Stimulated activated CD4-positive, alpha-beta T cell treated with anti-CD3 and anti-CD28 coated beads, Interleukin-15, amount 100 ng/mL, for 1 hour (primary cell): ENCODE results near the gene TGM1.

Experiments
- DNase-seq, 2 donors: peaks; one replicate each; pipeline ENCODE4 v3.0.0-alpha.2; 2020; ENCODE audit warnings: low read depth in 1 of 2, low spot score in 1 of 2

TGM1 gene

DNA sequence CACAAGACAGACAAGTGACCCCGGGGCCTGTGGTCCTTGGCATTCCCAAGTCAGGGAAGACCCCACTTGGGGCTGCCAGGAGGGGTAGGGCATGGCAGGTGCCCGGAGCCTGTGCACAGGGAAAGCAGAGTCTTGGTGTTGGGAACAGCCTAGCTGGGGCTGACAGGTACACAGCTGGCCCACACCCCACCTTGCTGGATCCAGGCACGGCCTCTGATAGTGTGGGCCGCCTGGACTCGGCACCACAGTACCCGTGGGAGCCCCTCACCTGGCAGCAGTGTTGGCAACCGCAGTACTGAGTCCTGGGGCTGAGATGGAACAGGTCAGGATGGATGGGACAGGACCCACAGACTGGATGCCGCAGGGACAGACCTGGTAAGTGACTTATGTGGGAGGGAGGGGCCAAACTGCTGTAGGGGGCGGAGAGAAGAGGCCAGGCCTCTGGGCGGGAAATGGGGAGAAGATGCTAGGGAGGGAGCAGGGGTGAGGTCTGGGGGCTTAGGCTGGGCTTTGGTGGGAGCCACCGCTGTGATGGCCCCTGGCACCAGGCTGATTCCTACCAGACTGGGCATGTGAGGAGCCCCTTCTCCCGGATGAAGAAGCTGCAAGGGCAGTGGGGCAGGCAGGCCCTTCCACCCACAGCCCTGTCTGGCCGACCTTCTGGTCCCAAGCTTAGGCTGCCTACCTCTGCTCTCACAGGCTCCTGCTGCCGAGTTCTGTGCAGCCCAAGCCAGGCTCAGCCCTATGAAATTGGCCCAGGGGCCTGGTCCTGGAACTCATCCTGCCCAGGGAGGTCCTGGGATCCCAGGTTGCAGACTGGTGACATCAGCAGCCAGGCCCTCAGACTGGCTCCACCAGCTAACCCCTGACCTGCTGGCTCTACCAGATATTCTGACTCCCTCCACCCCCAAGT lies at the start of gene TGM1:
TSS of gene TGM1 (minus strand) at position 357 of the 913 bp plus-strand sequence. CDS start 825 bp downstream, outside the sequence.
- no peak for DNase-seq

DNA sequence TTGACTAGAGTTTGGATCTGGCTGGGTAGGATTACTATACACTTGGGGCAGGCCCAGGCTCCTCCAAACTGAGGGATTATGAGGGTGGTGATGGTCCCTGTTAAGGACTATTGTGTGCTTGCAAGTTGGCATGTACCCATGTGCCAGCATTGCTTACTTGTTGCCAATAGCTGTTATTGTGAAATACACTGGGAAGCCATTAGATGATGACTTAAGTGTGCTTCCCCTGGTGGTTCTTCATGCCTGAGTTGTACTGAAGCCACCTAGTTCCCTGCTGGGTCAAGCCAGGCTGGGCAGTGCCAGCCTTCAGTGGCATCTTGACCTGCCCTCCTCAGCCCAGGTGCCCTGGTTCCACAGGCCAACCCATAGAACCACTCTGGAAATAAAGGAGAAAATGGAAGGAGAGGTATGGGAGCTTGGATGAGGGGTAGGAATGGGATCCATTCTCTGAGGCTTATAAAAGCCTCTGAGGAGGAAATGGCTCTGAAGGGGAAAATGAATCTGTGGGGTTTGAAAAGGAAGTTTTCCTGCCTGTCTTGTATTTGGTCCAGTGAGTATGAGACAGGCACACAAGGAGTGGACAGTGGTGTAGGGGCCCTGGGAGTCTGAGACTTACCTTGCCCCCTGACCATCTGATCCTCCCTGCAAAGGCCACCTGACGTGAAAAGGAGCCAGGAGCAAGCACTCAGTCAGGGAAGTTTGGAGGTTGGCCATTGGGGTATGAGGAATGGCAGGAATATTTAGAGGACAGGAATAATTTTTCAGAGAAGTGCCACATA lies 49.0 kb upstream of the TGM1 start:
- DNase-seq: no peak

DNA sequence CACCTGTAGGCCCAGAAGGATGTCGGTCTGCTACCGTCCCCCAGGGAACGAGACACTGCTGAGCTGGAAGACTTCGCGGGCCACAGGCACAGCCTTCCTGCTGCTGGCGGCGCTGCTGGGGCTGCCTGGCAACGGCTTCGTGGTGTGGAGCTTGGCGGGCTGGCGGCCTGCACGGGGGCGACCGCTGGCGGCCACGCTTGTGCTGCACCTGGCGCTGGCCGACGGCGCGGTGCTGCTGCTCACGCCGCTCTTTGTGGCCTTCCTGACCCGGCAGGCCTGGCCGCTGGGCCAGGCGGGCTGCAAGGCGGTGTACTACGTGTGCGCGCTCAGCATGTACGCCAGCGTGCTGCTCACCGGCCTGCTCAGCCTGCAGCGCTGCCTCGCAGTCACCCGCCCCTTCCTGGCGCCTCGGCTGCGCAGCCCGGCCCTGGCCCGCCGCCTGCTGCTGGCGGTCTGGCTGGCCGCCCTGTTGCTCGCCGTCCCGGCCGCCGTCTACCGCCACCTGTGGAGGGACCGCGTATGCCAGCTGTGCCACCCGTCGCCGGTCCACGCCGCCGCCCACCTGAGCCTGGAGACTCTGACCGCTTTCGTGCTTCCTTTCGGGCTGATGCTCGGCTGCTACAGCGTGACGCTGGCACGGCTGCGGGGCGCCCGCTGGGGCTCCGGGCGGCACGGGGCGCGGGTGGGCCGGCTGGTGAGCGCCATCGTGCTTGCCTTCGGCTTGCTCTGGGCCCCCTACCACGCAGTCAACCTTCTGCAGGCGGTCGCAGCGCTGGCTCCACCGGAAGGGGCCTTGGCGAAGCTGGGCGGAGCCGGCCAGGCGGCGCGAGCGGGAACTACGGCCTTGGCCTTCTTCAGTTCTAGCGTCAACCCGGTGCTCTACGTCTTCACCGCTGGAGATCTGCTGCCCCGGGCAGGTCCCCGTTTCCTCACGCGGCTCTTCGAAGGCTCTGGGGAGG lies 47.9 kb upstream of the TGM1 start, which contains the start of gene LTB4R:
TSS of gene LTB4R (plus strand) at position 857 of the 959 bp plus-strand sequence. CDS start 4,150 bp downstream, outside the sequence.
- DNase-seq: peak; percentile 46 to 49

DNA sequence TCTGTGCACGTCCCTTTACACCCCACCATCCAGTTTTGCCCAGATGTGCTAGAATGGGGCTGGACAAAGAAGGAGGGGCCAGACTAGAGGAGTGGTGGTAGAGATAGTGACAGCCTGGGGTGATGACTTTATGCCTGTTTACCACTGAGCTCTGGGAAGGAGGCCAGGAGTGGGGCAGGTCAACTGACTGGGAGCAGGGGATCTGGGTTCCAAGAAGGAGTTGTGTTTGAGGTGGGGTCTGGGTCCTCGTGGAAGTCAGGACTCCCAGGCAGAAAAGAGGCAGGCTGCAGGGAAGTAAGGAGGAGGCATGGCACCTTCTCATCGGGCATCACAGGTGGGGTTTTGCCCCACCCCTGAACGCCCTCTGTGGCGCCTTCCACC lies 47.3 kb upstream of the TGM1 start:
- no peak for DNase-seq

DNA sequence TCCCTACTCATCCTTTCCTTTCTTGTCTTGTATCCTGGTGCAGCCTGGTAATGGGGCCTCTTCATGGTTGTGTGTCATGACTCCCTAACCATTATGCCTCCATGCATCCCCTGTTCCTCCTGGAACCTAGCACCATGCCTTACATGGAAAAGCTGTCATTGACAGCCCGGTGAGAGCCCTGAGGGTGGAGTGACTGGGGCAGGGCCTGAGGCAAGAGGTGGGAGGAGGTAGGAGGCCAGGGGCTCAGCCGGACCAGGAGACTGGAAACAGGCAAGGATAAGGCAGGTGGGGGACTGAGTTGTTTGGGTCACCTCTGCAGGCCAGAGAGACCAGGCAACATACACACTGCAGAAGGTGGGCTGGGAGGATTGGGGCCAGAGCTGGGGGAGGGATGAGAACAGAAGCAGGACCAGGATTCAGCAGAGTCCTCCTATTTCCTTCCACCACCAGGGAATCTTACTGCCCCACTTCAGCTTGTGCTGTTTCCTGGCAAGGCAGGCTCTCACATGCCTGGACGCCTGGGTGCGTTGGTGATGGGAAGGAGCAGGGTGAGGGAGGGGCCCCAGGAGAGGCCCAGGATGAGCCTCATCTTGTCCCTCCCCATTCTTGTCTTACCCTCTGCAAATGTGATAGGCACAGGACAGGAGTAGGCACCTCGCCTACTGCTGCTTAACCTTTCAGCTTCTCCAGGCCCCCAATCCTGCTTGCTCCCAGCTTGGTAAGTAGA lies 46.7 kb upstream of the TGM1 start, which contains the start of gene LTB4R2:
TSS of gene LTB4R2 (plus strand) at position 603 of the 727 bp plus-strand sequence. CDS start 525 bp downstream, outside the sequence.
- DNase-seq: no peak

DNA sequence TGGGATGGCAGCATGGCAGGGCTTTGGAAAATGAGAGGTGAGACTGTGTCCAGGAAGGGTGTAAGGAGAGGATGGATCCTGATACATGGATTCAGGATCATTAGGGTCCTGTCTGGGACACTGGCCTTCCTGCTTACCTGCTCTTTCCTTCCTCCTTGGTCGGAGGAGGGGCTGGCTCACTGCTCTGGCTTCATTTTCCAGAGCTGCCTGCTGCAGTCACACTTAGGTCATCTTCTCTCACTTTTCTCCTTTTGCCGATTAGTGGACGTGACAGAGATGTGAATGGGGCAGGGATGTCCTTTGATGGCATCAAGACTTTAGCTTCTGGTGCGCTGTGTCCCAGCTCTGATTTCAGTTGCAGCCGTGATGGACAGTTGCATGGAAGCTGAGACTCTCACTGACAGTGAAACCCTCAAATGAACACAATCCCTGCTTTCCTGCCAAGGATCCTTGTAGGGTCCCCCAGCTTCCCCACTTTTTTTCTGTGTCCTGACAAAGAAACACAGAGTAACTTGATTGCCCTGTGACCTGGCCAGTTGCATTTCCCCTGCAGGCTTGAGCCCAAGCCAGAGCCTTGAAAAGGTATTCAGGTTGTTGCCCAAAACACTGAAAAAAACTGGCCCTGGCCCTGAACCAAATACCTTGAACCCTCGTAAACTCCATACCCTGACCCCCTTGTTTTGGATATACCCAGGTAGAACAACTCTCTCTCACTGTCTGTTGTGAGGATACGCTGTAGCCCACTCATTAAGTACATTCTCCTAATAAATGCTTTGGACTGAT lies 45.6 kb upstream of the TGM1 start:
- DNase-seq: no peak

DNA sequence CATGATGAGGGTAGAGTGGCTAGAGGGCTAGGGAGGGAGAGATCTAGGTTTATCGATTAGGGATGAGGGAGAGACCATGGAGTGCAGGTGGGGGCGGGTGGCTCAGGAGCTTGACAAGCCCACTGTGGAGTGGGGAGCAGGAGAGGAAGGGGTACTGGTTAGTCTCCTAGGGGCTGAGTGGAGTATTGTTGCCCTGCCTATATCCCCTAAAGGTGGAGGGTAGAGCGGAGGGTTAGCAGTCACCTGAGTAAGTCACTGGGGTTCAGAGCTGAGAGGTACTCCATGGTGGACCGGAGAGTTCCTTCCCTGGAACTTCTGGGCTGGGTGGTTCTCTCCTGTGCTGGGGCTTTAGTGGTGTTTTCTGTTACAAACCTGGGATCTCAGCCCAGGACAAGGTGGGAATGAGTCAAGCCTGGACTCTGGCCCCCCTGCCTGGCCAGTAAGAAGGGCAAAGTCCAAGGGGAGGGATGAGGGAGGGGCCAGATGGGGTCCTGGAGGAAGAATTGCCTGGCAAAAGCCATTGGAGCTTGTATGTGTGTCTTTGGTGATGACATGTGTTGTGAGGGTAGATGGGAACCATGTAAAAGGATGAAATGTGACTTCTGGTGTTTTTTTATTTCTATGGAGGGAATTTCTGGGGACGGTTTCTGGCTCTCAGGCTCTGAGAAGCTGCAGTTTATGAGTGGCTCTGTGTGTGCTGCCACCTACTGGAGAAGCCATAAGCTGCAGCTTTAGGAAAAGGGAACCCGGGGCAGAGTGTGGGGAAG lies 44.8 kb upstream of the TGM1 start, which contains the start of gene CIDEB:
TSS of gene CIDEB (minus strand) at position 403 of the 767 bp plus-strand sequence. CDS start at position 284, 119 bp downstream.
- no peak for DNase-seq

DNA sequence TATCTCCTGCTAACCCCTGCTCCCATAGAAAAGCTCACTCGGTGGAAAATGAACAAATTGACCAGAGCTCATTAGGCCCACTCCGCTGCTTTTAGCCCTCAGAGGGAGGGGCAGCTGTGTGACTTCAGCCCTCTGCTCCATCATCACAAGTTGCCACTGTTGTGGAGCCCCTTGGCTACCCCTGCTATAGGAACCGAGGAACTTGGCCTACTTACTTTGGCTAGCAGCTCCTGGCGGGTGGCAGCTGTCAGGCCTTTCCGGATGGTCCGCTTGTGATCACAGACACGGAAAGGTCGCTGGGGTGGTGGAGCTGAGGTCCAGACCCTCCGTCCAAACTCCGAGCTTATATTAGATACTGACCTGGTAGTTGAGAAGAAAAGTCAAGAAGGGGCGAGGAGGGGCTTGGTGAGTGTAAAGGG lies 44.2 kb upstream of the TGM1 start:
- no peak for DNase-seq

DNA sequence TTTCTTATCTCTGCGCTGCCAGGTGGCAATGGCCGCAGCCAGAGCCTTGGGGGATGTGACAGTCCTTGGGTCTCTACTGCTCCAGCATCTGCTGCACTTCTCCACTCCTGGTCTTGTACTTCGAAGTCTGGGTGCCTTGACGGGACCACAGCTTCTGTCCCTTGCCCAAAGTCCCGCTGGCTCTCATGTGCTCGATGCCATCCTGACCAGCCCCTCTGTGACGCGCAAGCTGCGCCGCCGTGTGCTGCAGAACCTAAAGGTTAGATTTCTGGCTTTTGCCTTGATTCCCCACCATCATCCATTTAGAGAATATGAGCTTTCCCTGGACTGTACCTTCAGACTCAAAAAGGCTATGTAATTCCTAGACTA lies 41.0 kb upstream of the TGM1 start:
- no peak for DNase-seq

DNA sequence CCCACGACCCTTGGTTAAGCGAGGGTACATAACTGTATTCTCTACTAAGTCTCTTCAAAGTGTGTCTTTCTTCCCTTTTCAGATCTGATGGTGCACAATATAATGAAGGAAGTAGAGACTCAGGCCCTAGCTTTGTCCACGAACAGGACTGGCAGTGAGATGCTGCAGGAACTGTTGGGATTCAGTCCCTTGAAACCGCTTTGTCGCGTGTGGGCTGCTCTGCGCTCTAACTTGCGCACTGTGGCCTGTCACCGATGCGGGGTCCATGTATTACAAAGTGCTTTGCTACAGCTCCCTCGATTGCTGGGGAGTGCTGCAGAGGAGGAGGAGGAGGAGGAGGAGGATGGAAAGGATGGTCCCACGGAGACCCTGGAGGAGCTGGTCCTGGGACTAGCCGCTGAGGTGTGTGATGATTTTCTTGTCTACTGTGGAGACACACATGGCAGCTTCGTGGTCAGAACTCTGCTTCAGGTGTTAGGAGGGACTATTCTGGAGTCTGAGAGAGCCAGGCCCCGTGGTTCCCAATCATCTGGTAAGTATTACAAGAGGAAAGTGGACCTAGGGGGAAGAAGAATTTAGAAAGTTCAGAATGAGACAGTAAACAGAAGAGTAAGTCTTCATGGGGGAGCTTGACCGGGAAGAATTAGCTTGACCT lies 37.5 kb upstream of the TGM1 start:
- DNase-seq: no peak

DNA sequence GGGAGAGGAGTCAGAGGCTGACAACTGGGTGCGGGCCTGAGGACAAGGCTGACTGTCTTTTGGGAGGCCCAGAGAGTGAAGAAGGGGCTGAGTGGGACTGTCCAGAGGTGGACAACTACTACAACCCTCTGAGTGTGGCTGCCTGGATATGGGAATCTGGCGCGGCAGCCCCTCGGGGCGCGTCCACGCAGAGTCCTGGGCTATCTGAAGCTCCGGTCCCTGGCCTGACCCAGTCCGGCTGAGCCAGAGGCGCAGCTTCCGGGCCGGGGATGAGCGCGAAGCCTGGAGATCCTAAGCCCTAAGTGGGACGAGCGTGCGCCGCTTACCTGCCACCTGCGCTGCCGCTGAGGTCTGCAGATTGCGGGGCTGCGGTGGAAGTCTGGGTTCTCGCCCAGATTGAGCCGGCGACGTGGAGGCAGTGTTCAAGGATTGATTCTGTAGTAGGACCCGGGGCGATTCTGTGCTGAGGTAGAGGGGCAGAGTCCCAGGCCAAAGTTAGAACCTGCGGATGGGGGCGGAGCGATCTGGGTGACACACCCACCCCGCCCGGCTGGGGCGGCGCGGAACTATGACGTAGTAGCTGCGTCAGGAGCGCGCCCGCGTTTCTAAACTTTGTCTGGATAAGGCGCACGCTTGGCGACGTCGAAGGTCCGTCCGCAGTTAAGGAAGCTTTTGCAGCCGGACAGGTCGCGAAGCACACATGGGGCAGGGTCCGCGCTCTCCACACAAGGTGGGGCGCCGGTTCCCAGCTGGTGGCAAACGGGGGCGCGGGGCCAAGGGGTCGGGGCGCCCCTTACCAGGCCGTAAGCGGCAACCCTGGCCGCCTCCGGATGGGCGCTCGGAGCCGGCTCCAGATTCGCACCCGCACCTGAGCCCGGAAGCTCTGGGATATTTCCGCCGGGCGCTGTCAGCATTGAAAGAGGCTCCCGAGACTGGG lies 36.5 kb upstream of the TGM1 start, which contains the start of the genes DHRS1 and NOP9:
TSS of gene DHRS1 (minus strand) at position 526 of the 937 bp plus-strand sequence. CDS start 674 bp downstream, outside the sequence.
TSS of gene NOP9 (plus strand) at position 596 of the 937 bp plus-strand sequence. CDS start at position 701, 105 bp downstream.
- peak; percentile 81 to 92 for DNase-seq

DNA sequence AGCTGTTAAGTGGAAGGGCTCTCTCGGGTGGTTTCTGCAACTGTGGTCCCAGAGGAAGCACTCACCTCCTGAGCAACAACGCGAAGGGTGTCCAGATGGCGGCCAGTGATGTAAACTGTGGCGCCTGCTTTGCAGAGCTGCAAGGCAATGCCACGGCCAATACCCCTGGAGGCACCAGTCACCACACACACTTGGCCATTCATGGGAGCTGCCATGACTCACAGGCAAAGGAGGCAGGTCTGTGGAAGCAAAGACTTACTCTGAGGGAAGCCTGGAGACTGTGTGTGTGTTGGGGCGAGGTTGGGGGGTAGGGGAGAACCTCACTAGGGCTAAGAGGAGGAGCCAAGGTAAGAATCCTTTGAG lies 35.9 kb upstream of the TGM1 start:
- DNase-seq: no peak

DNA sequence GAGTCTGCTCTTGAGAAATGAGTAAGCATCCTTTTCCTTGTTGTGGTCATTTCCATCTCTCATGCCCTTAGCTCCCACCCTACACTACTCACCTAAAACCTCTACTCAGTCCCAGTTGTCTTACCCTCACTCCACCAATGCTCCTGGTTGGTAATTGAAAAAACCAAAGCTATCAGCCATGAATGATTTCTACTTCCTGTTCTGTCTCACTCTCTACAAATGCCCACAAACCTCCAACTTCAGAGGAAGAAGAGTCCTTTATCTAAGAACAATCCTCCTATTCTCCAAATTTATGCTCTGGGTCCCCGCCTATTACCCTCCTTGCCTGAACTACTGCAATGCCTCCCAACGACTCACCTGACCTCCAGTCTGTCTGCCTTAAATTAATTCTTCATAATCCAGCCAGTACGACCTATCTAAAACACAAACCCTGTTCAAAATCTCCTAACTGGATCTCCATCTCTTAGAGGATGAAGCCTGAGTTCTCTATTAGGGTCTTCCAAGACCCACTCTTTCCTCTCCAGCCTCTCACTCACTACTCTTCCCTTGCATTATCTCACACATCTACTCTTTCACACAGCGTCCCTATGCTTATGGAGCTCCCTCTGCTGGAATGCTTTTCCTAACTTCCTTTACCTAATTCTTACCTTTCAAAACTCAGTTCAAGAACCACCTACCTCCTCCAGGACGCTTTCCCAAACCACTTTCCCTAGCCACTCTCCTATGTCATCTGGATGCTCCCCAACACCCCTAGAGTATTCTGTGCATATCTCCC lies 34.4 kb upstream of the TGM1 start:
- no peak for DNase-seq

DNA sequence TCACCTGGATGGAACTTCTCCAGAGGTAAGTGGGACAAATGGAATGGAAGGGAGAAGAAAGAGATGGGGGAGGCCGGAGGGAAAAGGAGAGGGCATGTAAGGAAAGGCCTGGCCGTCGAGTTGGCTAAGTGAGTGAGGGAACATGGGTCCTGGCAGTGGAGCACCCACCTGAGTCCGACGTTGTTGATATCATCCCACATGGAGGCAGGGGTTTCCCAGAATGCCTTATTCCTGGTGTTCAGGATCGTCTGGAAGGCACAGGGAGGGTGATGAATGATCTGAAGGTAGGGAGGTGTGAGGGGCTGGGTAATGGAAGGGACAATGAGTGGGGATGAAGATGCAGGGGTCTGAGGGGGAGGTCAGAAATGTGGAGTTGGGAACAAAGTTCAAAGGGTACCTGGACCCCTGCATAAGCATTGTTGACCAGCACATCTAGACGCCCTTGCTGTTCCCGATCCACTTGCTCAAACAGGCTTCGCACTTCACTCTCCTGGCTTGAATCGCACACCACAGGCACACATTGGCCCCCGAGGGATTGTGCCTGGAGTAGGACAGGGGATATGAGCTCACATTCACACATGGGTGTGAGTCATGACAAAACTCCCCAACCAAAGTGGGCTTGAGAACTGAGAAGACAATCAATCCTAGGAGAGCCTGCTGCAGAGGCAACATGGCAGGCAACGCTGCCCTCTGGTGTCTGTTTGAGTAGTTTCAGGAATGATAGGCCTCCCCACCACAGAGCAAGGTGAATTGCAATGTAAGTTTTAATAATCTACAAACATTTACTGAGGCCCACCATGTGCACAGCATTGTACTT lies 33.6 kb upstream of the TGM1 start:
- DNase-seq: peak; percentile 46 to 48

DNA sequence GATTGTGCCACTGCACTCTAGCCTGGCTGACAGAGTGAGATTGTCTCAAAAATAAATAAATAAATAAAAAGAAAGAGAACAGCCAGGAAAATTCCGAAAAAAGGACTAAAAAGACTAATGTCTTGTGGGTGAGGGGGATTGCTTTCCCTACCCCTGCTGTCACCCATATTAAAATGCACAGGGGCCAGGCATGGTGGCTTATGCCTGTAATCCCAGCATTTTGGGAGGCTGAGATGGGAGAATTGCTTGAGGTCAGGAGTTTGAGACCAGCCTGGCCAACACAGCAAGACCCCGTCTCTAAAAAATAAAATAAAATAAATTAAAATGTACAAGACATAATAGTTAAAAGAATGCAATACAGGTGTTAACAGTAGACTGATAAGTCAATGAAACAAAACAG lies 30.5 kb upstream of the TGM1 start:
- DNase-seq: no peak
